Caco-2 (cell line): ENCODE data around the gene MAGI1. TPM values are rescaled to one million over a fixed set of nuclear protein-coding genes. Genes with fewer than 3 reads are reported as not detected.

Experiments used
- BruUV-seq: library from RNA; stranded (reverse); fragments of 400-500 nt; replicated peaks from 2 replicates; lab custom pipeline; 2021; lab: Mats Ljungman, UMichigan
- CTCF ChIA-PET: fragments of 300-600 bp; sonication (Branson Sonifier 250); formaldehyde crosslinking; loops from one replicate; lab custom pipeline; 2022; ENCODE audit warnings: antibody characterized with exemption; lab: Charles Lee
- POLR2A ChIA-PET: fragments of 300-600 bp; sonication (Branson Sonifier 250); formaldehyde crosslinking; loops from one replicate; lab custom pipeline; 2022; ENCODE audit warnings: antibody characterized with exemption; lab: Charles Lee
- DNase-seq, 2 experiments: peaks; one replicate each; pipeline versions ENCODE4 v3.0.0 to v3.0.0-alpha.2; 2020 to 2022
- H3K27me3 ChIP-seq: replicated peaks from 2 replicates; pipeline ENCODE4 v1.6.0; 2011; ENCODE audit warnings: low read length; ENCODE audit not compliant: control insufficient read depth, insufficient read depth
- H3K36me3 ChIP-seq: 2 replicates; pipeline ENCODE4 v1.5.1; 2011; ENCODE audit warnings: low read length; ENCODE audit not compliant: control insufficient read depth, insufficient read depth
- H3K4me1 ChIP-seq: fragments of 250-450 bp; sonication (Bioruptor Pico); 2 replicates; pipeline ENCODE4 v1.5.1; 2020; ENCODE audit warnings: mild to moderate bottlenecking
- H3K4me3 ChIP-seq: 2 replicates; pipeline ENCODE4 v1.5.1; 2011; ENCODE audit warnings: low read depth, mild to moderate bottlenecking, control low read depth, low read length
- H3K9me3 ChIP-seq: fragments of 250-450 bp; sonication (Bioruptor Pico); 2 replicates; pipeline ENCODE4 v1.5.1; 2020; ENCODE audit warnings: mild to moderate bottlenecking, moderate library complexity
- H3K27ac Mint-ChIP-seq: one replicate; pipeline ENCODE4 v1.8.0; 2022; ENCODE audit warnings: mixed read lengths; ENCODE audit not compliant: unreplicated experiment
- H3K27me3 Mint-ChIP-seq: one replicate; pipeline ENCODE4 v1.8.0; 2022; ENCODE audit warnings: mixed read lengths; ENCODE audit not compliant: insufficient read depth, unreplicated experiment
- H3K36me3 Mint-ChIP-seq: one replicate; pipeline ENCODE4 v1.8.0; 2022; ENCODE audit warnings: mild to moderate bottlenecking, mixed read lengths; ENCODE audit not compliant: insufficient read depth, unreplicated experiment
- H3K4me1 Mint-ChIP-seq: one replicate; pipeline ENCODE4 v1.8.0; 2022; ENCODE audit warnings: low read depth, mixed read lengths; ENCODE audit not compliant: unreplicated experiment
- H3K4me3 Mint-ChIP-seq: one replicate; pipeline ENCODE4 v1.8.0; 2022; ENCODE audit warnings: mild to moderate bottlenecking, moderate library complexity, mixed read lengths; ENCODE audit not compliant: unreplicated experiment
- H3K9me3 Mint-ChIP-seq: one replicate; pipeline ENCODE4 v1.8.0; 2022; ENCODE audit warnings: mixed read lengths; ENCODE audit not compliant: unreplicated experiment
- CTCF ChIP-seq, 2 experiments: fragments of 200-600 bp in 1 of 2; IDR thresholded peaks; 1 replicate in 1 of 2; 2 replicates in 1 of 2; pipeline versions ENCODE4 v1.5.1 to v1.8.0; 2011 to 2022; ENCODE audit warnings: antibody characterized with exemption in 1 of 2, control low read depth in 1 of 2, inconsistent platforms in 1 of 2, low read depth in 1 of 2, low read length in 1 of 2, mild to moderate bottlenecking in 1 of 2, moderate library complexity in 1 of 2; ENCODE audit not compliant: insufficient read depth in 1 of 2, severe bottlenecking in 1 of 2, unreplicated experiment in 1 of 2
- intact Hi-C: fragments of 100-400 bp; cut with micrococcal nuclease; formaldehyde crosslinking; loops from one replicate; pipeline ENCODE4 v1.10.0; 2022; ENCODE audit not compliant: unreplicated experiment
- total RNA-seq: library from RNA; stranded (reverse); gene quantifications from 2 replicates; pipeline ENCODE4 v1.2.3, GENCODE V29; 2022

MAGI1 gene
- total RNA-seq, 1 experiment from 2014 or later = 64.9 TPM

DNA sequence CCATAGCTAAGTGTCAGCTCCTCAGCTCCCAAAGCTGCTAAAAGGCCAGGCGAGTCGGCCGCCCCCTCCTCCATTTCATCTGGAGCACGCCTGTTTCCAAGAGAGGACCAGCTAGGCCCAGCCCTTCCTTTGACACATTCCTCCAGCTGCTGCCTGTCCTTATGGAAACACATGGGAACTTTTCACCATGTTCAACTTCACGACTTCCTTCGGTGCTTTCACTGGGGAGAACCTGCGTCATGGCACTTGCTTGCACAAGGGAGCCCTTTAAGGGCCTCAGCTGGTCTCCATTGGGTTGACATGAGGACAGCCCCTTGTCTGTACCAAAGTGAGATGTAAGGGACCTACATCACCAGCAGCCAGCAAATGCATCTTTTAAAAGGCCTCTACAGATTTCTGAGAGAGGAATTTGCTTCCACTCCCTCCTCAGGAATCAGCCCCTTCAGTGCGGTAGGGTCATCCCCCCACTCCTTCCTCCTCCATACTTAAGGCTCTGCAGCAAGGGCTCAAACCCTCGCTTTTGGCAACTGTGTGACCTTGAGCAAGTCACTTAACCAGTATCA, 2.1 kb downstream of the MAGI1 start:
- ChIA-PET CTCF (interaction anchor here (0.7 to 1.7 kb wide), 5 partner anchors 75 to 117 kb away, joined by 3 to 6 read pairs (median 4); no protein-coding TSS in a partner anchor), POLR2A (interaction anchor here (0.8 to 1.5 kb wide), 2 partner anchors 75 to 83 kb away, joined by 3 to 14 read pairs; no protein-coding TSS in a partner anchor)
- Histone ChIP-seq H3K27me3 (no peaks in the 10 kb centered on the region), H3K36me3 (no peaks in the 10 kb centered on the region), H3K4me1 (peaks cover 4% of the 10 kb centered on the region; the same call in 1 of the 2 replicates), H3K4me3 (peak overlapping the region; percentile 70), H3K9me3 (no peaks in the 10 kb centered on the region)
- BruUV-seq = no TSS peak
- Mint-ChIP-seq H3K4me1 (peaks cover 13% of the 10 kb centered on the region), H3K9me3 (no peaks in the 10 kb centered on the region), H3K27ac (peak overlapping the region; percentile 94), H3K27me3 (no peaks in the 10 kb centered on the region), H3K36me3 (peaks cover 32% of the 10 kb centered on the region), H3K4me3 (peak overlapping the region; percentile 95)
- no peak for TF ChIP-seq CTCF (IDR thresholded peaks at IDR 0.05; ENCODE audit: insufficient read depth in 1 of 2, low read depth in 1 of 2, low read length in 1 of 2, severe bottlenecking in 1 of 2, unreplicated experiment in 1 of 2)
- peak; percentile 42 to 55 for DNase-seq
- intact Hi-C loops = loop anchor here (1.0 to 10.0 kb wide), 5 partner anchors 81 to 252 kb away; no protein-coding TSS in a partner anchor

DNA sequence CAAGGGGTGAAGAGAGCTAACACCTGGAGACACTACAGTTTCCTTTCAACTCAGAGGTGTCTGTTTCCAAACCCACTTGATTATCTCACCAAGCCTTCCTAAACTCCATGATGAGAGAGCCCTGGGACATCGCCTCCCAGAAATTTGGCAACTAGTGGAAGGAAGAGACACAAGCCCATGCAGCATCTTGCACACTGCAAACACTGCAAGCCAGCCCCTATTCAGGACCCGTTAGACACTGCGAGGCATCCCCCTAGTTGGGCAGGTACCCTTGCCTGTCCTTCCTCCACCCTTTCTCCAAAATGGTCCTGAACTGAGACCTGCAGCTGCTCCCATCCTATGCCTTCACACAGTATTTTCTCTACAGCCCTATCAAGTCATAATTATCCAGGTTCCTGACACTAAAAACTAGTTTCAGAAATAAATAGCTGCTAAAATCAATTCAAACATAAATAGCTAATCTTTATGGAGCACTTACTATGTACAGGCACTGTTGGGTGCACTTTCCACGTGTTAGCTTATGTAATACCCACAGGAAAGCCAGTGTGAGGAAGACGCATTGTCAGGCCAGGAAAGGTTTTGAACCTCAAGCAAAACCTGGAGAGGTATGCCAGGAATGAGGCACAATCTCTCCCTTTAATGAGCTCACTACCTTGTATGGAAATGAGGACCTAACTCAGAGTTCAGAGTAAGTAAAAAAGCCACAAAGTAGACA, 2.8 kb downstream of the MAGI1 start:
- H3K9me3 Mint-ChIP-seq = no peaks in the 10 kb centered on the region
- Histone ChIP-seq H3K36me3 (no peaks in the 10 kb centered on the region), H3K9me3 (no peaks in the 10 kb centered on the region), H3K27me3 (no peaks in the 10 kb centered on the region), H3K4me3 (peak overlapping the region; percentile 70), H3K4me1 (peaks cover 4% of the 10 kb centered on the region; the same call in 1 of the 2 replicates)
- intact Hi-C loops = loop anchor here (5.0 to 10.0 kb wide), 3 partner anchors 81 to 251 kb away; no protein-coding TSS in a partner anchor
- peak overlapping the region; percentile 94 for H3K27ac Mint-ChIP-seq
- H3K36me3 Mint-ChIP-seq = peaks cover 37% of the 10 kb centered on the region
- no peaks in the 10 kb centered on the region for H3K27me3 Mint-ChIP-seq
- BruUV-seq = no TSS peak
- POLR2A ChIA-PET = interaction anchor here (0.8 to 1.5 kb wide), 2 partner anchors 74 to 83 kb away, joined by 3 to 14 read pairs; no protein-coding TSS in a partner anchor
- peaks cover 13% of the 10 kb centered on the region for H3K4me1 Mint-ChIP-seq
- peak overlapping the region; percentile 95 for H3K4me3 Mint-ChIP-seq
- no peak for TF ChIP-seq CTCF (IDR thresholded peaks at IDR 0.05; ENCODE audit: insufficient read depth in 1 of 2, low read depth in 1 of 2, low read length in 1 of 2, severe bottlenecking in 1 of 2, unreplicated experiment in 1 of 2)
- CTCF ChIA-PET = interaction anchor here (1.1 to 1.2 kb wide), 2 partner anchors 74 to 83 kb away, joined by 3 to 6 read pairs; no protein-coding TSS in a partner anchor
- peak; percentile 49 to 59 for DNase-seq
